Lower leg skin (tissue), 3 donors: ENCODE data around the gene FGGY.

Experiments
- POLR2A ChIP-seq, 2 donors: fragments of 450-650 bp; IDR thresholded peaks; one replicate each; pipeline ENCODE4 v1.6.1; 2016 to 2017; ENCODE audit warnings: antibody characterized with exemption in 2 of 2, mild to moderate bottlenecking in 1 of 2, moderate library complexity in 1 of 2
- TF ChIP-seq, protein P1 (sequence below), 3 donors: fragments of 450-650 bp; IDR thresholded peaks; one replicate each; pipeline ENCODE4 v1.5.1; 2016; ENCODE audit warnings: antibody characterized with exemption in 3 of 3, mild to moderate bottlenecking in 3 of 3, moderate library complexity in 2 of 3

DNA sequence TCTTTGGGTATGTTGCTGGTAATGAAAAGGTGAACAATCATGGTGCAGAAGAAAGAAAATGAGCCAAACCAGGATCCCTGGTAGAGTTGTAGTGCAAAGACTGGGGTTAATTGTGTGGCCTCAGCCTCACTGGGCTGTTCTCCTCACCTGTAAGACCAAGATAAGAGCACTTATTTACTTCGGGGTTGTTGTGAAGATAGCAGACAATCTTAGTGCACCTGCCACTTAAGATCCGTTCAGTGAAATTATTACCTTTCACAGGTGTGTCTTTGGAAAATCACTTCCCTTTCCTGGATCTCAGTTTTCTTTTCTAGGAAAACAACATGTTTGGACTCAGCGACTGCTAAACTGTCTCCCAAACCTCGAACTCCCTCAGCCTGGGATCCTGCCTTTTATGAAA, 1.3 kb upstream of the FGGY start:
- TF ChIP-seq, protein P1, sequence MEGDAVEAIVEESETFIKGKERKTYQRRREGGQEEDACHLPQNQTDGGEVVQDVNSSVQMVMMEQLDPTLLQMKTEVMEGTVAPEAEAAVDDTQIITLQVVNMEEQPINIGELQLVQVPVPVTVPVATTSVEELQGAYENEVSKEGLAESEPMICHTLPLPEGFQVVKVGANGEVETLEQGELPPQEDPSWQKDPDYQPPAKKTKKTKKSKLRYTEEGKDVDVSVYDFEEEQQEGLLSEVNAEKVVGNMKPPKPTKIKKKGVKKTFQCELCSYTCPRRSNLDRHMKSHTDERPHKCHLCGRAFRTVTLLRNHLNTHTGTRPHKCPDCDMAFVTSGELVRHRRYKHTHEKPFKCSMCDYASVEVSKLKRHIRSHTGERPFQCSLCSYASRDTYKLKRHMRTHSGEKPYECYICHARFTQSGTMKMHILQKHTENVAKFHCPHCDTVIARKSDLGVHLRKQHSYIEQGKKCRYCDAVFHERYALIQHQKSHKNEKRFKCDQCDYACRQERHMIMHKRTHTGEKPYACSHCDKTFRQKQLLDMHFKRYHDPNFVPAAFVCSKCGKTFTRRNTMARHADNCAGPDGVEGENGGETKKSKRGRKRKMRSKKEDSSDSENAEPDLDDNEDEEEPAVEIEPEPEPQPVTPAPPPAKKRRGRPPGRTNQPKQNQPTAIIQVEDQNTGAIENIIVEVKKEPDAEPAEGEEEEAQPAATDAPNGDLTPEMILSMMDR (IDR thresholded peaks at IDR 0.05): no peak
- TF ChIP-seq POLR2A (IDR thresholded peaks at IDR 0.05): no peak
